H1 (cell line): ENCODE measurements around the gene CENPO. TPM values are rescaled to one million over a fixed set of nuclear protein-coding genes. Genes with fewer than 3 reads are reported as not detected.

Source experiments
- CHD2 ChIP-seq: IDR thresholded peaks from 2 replicates; pipeline ENCODE4 v1.6.1; 2012; ENCODE audit warnings: low read length, improper control_type of control experiment
- NRF1 ChIP-seq: IDR thresholded peaks from 2 replicates; pipeline ENCODE4 v1.6.1; 2011; ENCODE audit warnings: mild to moderate bottlenecking, low read depth, low read length, improper control_type of control experiment
- SP4 ChIP-seq: IDR thresholded peaks from 2 replicates; pipeline ENCODE4 v1.6.1; 2012; ENCODE audit warnings: low read length, inconsistent platforms
- TAF7 ChIP-seq: optimal IDR thresholded peaks from 2 replicates; pipeline ENCODE3; 2011; ENCODE audit warnings: low read depth, mild to moderate bottlenecking, inconsistent platforms, low read length, moderate library complexity, borderline replicate concordance
- polyA plus RNA-seq, 7 experiments: library from polyadenylated mRNA; depleted of rRNA in 3 of 7; stranded (reverse) in 5 of 7; unstranded in 2 of 7; fragments of >200 nt in 5 of 7; fragments of 200-250 nt in 2 of 7; gene quantifications; 1 replicate in 5 of 7; 2 replicates in 1 of 7; 4 replicates in 1 of 7; pipeline versions ENCODE4 v1.2.1 to v1.2.3, GENCODE V29; 2011 to 2013; ENCODE audit warnings: missing spikeins in 2 of 7, mixed read lengths in 2 of 7
- total RNA-seq: library from RNA; stranded (reverse); fragmentation: NEBNext Ultra II Directional; extraction: Animal tissue kit (Norgen Biotek cat#: 25700); gene quantifications from 2 replicates; pipeline ENCODE4 v1.2.1, GENCODE V29; 2021
- TF ChIP-seq, protein P1 (sequence below): IDR thresholded peaks from 2 replicates; pipeline ENCODE4 v1.6.1; 2012; ENCODE audit warnings: low read length, inconsistent platforms
- TF ChIP-seq, protein P2 (sequence below): fragments of 300-600 bp; sonication (generic); IDR thresholded peaks from 2 replicates; pipeline ENCODE4 v1.7.1; 2012; ENCODE audit warnings: low read length, moderate library complexity, mild to moderate bottlenecking, inconsistent platforms; ENCODE audit not compliant: insufficient replicate concordance

Gene CENPO
- total and polyA plus RNA-seq, 2 of the 8 experiments (the other 6 are each of a cell fraction or from before 2014, with no cell fraction given) = 34.4 to 46.3 TPM

DNA sequence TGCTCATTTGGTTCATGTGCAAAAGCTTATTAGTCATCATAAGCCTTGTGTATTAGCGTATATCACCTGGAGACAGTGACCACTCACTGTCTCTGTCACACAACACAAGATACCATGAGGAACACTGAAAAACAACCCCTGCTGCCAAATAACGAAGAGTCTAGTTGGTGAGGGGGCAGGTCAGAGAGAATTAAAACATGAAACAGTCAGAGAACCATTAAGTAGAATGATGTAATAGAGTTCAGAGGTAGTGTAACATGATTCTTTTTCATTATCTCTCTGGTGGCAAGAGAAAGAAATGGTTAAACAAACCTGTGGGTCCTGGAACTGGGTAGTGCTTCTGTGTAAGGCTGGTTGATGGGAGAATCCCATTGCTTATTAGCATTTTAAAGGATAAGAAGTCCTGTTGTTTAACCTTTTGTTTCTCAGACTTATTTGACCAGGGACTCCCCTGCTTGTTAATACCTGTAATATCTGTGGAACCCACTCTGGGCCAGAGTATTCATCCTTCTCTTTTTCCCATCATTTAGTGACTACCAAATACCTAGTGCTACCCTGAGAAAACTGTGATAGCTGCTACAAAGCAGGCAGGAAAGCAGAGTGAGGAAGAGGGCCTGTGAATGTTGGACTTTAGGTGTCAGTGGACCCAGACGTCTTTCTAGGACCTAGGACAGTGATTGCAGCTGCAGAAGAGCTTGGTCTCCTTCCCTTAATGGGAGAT, 38.1 kb upstream of the CENPO start (continued):
- TF ChIP-seq, protein P1, sequence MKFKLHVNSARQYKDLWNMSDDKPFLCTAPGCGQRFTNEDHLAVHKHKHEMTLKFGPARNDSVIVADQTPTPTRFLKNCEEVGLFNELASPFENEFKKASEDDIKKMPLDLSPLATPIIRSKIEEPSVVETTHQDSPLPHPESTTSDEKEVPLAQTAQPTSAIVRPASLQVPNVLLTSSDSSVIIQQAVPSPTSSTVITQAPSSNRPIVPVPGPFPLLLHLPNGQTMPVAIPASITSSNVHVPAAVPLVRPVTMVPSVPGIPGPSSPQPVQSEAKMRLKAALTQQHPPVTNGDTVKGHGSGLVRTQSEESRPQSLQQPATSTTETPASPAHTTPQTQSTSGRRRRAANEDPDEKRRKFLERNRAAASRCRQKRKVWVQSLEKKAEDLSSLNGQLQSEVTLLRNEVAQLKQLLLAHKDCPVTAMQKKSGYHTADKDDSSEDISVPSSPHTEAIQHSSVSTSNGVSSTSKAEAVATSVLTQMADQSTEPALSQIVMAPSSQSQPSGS = no peak
- no peak for TF ChIP-seq TAF7
- no peak for TF ChIP-seq CHD2
- TF ChIP-seq SP4 = no peak
- TF ChIP-seq, protein P2, sequence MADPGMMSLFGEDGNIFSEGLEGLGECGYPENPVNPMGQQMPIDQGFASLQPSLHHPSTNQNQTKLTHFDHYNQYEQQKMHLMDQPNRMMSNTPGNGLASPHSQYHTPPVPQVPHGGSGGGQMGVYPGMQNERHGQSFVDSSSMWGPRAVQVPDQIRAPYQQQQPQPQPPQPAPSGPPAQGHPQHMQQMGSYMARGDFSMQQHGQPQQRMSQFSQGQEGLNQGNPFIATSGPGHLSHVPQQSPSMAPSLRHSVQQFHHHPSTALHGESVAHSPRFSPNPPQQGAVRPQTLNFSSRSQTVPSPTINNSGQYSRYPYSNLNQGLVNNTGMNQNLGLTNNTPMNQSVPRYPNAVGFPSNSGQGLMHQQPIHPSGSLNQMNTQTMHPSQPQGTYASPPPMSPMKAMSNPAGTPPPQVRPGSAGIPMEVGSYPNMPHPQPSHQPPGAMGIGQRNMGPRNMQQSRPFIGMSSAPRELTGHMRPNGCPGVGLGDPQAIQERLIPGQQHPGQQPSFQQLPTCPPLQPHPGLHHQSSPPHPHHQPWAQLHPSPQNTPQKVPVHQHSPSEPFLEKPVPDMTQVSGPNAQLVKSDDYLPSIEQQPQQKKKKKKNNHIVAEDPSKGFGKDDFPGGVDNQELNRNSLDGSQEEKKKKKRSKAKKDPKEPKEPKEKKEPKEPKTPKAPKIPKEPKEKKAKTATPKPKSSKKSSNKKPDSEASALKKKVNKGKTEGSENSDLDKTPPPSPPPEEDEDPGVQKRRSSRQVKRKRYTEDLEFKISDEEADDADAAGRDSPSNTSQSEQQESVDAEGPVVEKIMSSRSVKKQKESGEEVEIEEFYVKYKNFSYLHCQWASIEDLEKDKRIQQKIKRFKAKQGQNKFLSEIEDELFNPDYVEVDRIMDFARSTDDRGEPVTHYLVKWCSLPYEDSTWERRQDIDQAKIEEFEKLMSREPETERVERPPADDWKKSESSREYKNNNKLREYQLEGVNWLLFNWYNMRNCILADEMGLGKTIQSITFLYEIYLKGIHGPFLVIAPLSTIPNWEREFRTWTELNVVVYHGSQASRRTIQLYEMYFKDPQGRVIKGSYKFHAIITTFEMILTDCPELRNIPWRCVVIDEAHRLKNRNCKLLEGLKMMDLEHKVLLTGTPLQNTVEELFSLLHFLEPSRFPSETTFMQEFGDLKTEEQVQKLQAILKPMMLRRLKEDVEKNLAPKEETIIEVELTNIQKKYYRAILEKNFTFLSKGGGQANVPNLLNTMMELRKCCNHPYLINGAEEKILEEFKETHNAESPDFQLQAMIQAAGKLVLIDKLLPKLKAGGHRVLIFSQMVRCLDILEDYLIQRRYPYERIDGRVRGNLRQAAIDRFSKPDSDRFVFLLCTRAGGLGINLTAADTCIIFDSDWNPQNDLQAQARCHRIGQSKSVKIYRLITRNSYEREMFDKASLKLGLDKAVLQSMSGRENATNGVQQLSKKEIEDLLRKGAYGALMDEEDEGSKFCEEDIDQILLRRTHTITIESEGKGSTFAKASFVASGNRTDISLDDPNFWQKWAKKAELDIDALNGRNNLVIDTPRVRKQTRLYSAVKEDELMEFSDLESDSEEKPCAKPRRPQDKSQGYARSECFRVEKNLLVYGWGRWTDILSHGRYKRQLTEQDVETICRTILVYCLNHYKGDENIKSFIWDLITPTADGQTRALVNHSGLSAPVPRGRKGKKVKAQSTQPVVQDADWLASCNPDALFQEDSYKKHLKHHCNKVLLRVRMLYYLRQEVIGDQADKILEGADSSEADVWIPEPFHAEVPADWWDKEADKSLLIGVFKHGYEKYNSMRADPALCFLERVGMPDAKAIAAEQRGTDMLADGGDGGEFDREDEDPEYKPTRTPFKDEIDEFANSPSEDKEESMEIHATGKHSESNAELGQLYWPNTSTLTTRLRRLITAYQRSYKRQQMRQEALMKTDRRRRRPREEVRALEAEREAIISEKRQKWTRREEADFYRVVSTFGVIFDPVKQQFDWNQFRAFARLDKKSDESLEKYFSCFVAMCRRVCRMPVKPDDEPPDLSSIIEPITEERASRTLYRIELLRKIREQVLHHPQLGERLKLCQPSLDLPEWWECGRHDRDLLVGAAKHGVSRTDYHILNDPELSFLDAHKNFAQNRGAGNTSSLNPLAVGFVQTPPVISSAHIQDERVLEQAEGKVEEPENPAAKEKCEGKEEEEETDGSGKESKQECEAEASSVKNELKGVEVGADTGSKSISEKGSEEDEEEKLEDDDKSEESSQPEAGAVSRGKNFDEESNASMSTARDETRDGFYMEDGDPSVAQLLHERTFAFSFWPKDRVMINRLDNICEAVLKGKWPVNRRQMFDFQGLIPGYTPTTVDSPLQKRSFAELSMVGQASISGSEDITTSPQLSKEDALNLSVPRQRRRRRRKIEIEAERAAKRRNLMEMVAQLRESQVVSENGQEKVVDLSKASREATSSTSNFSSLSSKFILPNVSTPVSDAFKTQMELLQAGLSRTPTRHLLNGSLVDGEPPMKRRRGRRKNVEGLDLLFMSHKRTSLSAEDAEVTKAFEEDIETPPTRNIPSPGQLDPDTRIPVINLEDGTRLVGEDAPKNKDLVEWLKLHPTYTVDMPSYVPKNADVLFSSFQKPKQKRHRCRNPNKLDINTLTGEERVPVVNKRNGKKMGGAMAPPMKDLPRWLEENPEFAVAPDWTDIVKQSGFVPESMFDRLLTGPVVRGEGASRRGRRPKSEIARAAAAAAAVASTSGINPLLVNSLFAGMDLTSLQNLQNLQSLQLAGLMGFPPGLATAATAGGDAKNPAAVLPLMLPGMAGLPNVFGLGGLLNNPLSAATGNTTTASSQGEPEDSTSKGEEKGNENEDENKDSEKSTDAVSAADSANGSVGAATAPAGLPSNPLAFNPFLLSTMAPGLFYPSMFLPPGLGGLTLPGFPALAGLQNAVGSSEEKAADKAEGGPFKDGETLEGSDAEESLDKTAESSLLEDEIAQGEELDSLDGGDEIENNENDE = no peak
- no peak for TF ChIP-seq NRF1
- TF ChIP-seq, all 59 proteins: peak for 0
